Neuronal stem cell (in vitro differentiated cells): ENCODE data around the gene LEO1.

Experiments
- DNase-seq: peaks from one replicate; pipeline ENCODE4 v3.0.0-alpha.2; 2013; ENCODE audit warnings: low spot score
- H2AFZ ChIP-seq: one replicate; pipeline ENCODE4 v1.6.1; 2013; ENCODE audit warnings: mild to moderate bottlenecking, low read length, inconsistent platforms
- H2AK5ac ChIP-seq: 2 replicates; pipeline ENCODE4 v1.6.1; 2013; ENCODE audit warnings: low read depth, mild to moderate bottlenecking, inconsistent platforms, low read length, moderate library complexity, mixed read lengths
- H2BK120ac ChIP-seq: 2 replicates; pipeline ENCODE4 v1.6.1; 2013; ENCODE audit warnings: low read depth, mild to moderate bottlenecking, inconsistent platforms, low read length, moderate library complexity, mixed read lengths
- H2BK12ac ChIP-seq: one replicate; pipeline ENCODE4 v1.6.1; 2013; ENCODE audit warnings: low read length, inconsistent platforms
- H2BK15ac ChIP-seq: 2 replicates; pipeline ENCODE4 v1.6.1; 2013; ENCODE audit warnings: mild to moderate bottlenecking, low read length, inconsistent platforms, mixed read lengths
- H2BK5ac ChIP-seq: one replicate; pipeline ENCODE4 v1.6.1; 2013; ENCODE audit warnings: inconsistent platforms, mild to moderate bottlenecking, low read length, moderate library complexity
- H3K14ac ChIP-seq: one replicate; pipeline ENCODE4 v1.6.1; 2013; ENCODE audit warnings: low read length, inconsistent platforms
- H3K18ac ChIP-seq: 2 replicates; pipeline ENCODE4 v1.6.1; 2013; ENCODE audit warnings: low read length, inconsistent platforms
- H3K23ac ChIP-seq: 2 replicates; pipeline ENCODE4 v1.6.1; 2013; ENCODE audit warnings: low read depth, mild to moderate bottlenecking, mixed read lengths, low read length, inconsistent platforms; ENCODE audit not compliant: poor library complexity
- H3K27ac ChIP-seq: replicated peaks from 3 replicates; pipeline ENCODE4 v1.5.1; 2013; ENCODE audit warnings: low read length, inconsistent platforms
- H3K27me3 ChIP-seq, 3 experiments: 2 replicates each; pipeline ENCODE4 v1.6.1; 2013; ENCODE audit warnings: low read length in 3 of 3, mild to moderate bottlenecking in 2 of 3, inconsistent platforms in 1 of 3, low read depth in 1 of 3, mixed read lengths in 1 of 3, moderate library complexity in 1 of 3; ENCODE audit not compliant: control insufficient read depth in 3 of 3, insufficient read depth in 3 of 3
- H3K36me3 ChIP-seq, 2 donors: replicated peaks in 1 of 2; 2 replicates each; pipeline ENCODE4 v1.6.1; 2013; ENCODE audit warnings: low read length in 2 of 2; ENCODE audit not compliant: control insufficient read depth in 2 of 2, insufficient read depth in 2 of 2
- H3K4ac ChIP-seq: 2 replicates; pipeline ENCODE4 v1.6.1; 2013; ENCODE audit warnings: inconsistent platforms, mild to moderate bottlenecking, low read length, moderate library complexity
- H3K4me1 ChIP-seq, 2 donors: 1 replicate in 1 of 2; 2 replicates in 1 of 2; pipeline ENCODE4 v1.6.1; 2013; ENCODE audit warnings: low read length in 2 of 2, low read depth in 1 of 2; ENCODE audit not compliant: control insufficient read depth in 2 of 2, insufficient read depth in 1 of 2
- H3K4me2 ChIP-seq: one replicate; pipeline ENCODE4 v1.6.1; 2013; ENCODE audit warnings: mild to moderate bottlenecking, low read length, inconsistent platforms; ENCODE audit not compliant: insufficient read depth, poor library complexity, severe bottlenecking
- H3K4me3 ChIP-seq, 2 donors: 2 replicates each; pipeline ENCODE4 v1.5.1; 2013; ENCODE audit warnings: low read length in 2 of 2, mild to moderate bottlenecking in 2 of 2, inconsistent platforms in 1 of 2, moderate library complexity in 1 of 2
- H3K79me1 ChIP-seq: one replicate; pipeline ENCODE4 v1.6.1; 2013; ENCODE audit warnings: low read depth, mild to moderate bottlenecking, inconsistent platforms, low read length, moderate library complexity
- H3K9ac ChIP-seq: one replicate; pipeline ENCODE4 v1.6.1; 2013; ENCODE audit warnings: mild to moderate bottlenecking, low read depth, low read length, inconsistent platforms; ENCODE audit not compliant: poor library complexity
- H3K9me3 ChIP-seq, 2 donors: replicated peaks in 1 of 2; 2 replicates each; pipeline versions ENCODE3 to v1.6.1; 2013; ENCODE audit warnings: low read length in 2 of 2, mild to moderate bottlenecking in 2 of 2, inconsistent platforms in 1 of 2, low read depth in 1 of 2, mixed read lengths in 1 of 2, moderate library complexity in 1 of 2; ENCODE audit not compliant: control insufficient read depth in 2 of 2, insufficient read depth in 1 of 2
- H4K8ac ChIP-seq: one replicate; pipeline ENCODE4 v1.6.1; 2013; ENCODE audit warnings: low read depth, mild to moderate bottlenecking, inconsistent platforms, low read length, moderate library complexity
- H4K91ac ChIP-seq: one replicate; pipeline ENCODE4 v1.6.1; 2013; ENCODE audit warnings: low read length, low read depth, mild to moderate bottlenecking, inconsistent platforms; ENCODE audit not compliant: poor library complexity
- WGBS, 2 donors: extraction: QIAGEN DNeasy Blood & Tissue Kit; methylation state at CpG; one replicate each; pipeline ENCODE4 v1.1.7; 2013; ENCODE audit warnings: missing lambda C conversion rate in 2 of 2, mixed read lengths in 1 of 2; ENCODE audit not compliant: insufficient read length in 2 of 2, insufficient replicate concordance in 1 of 2; ENCODE audit errors: extremely low coverage in 2 of 2; 5-methylcytosine and 5-hydroxymethylcytosine counted together

The LEO1 gene

DNA sequence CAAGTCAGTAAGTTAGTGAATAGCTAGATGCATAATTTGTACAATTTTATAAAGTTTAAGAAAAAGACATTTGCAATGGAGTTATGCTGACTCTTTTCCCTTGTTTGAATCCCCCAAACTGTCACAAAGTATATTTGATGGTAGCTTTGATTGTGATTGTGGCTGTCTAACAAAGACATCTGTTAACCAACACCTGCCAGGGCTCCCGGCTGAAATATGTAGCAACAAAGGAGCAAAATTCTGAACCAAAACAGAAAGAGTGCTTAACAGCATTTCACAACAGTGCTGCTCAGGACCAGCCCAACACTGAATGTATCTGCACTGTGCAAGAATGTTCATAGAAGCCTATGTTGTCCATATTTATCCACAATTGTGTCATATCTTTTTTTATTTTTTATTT lies 39.4 kb downstream of the LEO1 start:
- Histone ChIP-seq H3K4ac (no peak overlapping the region), H3K23ac (no peak overlapping the region), H3K14ac (no peak overlapping the region), H3K9me3 (no peaks in the 10 kb centered on the region), H3K4me2 (no peak overlapping the region), H4K91ac (no peak overlapping the region), H2BK12ac (no peak overlapping the region), H2BK15ac (no peak overlapping the region), H2BK120ac (no peak overlapping the region), H3K4me1 (no peaks in the 10 kb centered on the region), H2BK5ac (no peak overlapping the region), H4K8ac (no peak overlapping the region), H2AK5ac (no peak overlapping the region), H3K27me3 (no peaks in the 10 kb centered on the region), H3K4me3 (no peak overlapping the region), H3K27ac (no peak overlapping the region), H3K18ac (no peak overlapping the region), H2AFZ (no peak overlapping the region), H3K9ac (no peak overlapping the region), H3K36me3 (peaks cover 0 to 23% of the 10 kb centered on the region in 2 donors), H3K79me1 (no peaks in the 10 kb centered on the region)
- no CpG with 5 or more reads among the region's 1 CpG for WGBS, 2 donors
- no peak for DNase-seq

DNA sequence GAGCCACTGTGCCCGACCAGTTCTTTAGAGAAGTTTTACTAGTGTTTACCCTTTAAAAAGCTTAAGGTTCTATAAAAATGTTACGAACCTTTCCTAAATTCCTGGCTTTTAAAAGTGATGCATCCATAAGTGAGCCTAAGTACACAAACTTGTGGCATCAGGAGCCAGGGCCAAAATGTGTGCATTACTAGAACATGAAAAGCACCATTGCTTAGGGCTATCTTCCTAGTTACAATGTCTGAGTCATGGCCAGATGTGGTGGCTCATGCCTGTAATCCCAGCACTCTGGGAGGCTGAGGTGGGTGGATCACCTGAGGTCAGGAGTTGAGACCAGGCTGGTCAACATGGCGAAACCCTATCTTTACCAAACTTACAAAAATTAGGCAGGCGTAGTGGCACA lies 39.9 kb downstream of the LEO1 start:
- no peak overlapping the region for H3K9ac ChIP-seq
- no peak overlapping the region for H2AK5ac ChIP-seq
- H3K14ac ChIP-seq, result no peak overlapping the region
- no peak overlapping the region for H3K4ac ChIP-seq
- H4K8ac ChIP-seq, result peak overlapping the region; percentile 74
- H3K4me3 ChIP-seq, result no peak overlapping the region
- no CpG with 5 or more reads among the region's 4 CpGs for WGBS, 2 donors
- H2BK120ac ChIP-seq, result no peak overlapping the region
- peaks cover 0 to 21% of the 10 kb centered on the region in 2 donors for H3K36me3 ChIP-seq
- no peak for DNase-seq
- H3K27me3 ChIP-seq, result no peaks in the 10 kb centered on the region
- no peak overlapping the region for H3K23ac ChIP-seq
- no peak overlapping the region for H3K18ac ChIP-seq
- no peaks in the 10 kb centered on the region for H3K9me3 ChIP-seq
- H3K79me1 ChIP-seq, result no peaks in the 10 kb centered on the region
- no peak overlapping the region for H3K27ac ChIP-seq
- H2BK12ac ChIP-seq, result no peak overlapping the region
- H3K4me2 ChIP-seq, result no peak overlapping the region
- H4K91ac ChIP-seq, result no peak overlapping the region
- no peak overlapping the region for H2BK15ac ChIP-seq
- no peak overlapping the region for H2BK5ac ChIP-seq
- no peaks in the 10 kb centered on the region for H3K4me1 ChIP-seq
- H2AFZ ChIP-seq, result no peak overlapping the region

DNA sequence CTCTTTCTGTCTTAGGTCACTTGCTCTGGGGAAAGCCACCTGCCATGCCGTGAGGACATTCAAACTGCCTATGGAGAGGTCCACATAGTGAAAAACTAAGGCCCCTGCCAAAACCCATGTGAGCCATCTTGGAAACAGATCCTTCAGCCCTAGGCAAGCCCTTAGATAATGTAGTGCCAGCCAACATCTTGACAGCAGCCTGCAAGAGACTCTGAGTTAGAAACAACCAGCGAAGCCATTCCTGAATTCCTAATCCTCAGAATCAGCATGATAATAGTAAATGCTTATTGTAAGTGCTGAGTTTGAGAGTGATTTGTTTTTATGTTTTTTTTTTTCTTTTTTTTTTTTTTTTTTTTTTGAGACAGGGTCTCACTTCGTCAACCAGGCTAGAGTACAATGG lies 40.6 kb downstream of the LEO1 start:
- H3K9me3 ChIP-seq, result no peaks in the 10 kb centered on the region
- no peak overlapping the region for H3K4me3 ChIP-seq
- H3K23ac ChIP-seq, result no peak overlapping the region
- H3K79me1 ChIP-seq, result no peaks in the 10 kb centered on the region
- H4K8ac ChIP-seq, result no peak overlapping the region
- no peak overlapping the region for H2BK12ac ChIP-seq
- H3K14ac ChIP-seq, result no peak overlapping the region
- no peak overlapping the region for H3K4me2 ChIP-seq
- no peak overlapping the region for H4K91ac ChIP-seq
- H2BK120ac ChIP-seq, result no peak overlapping the region
- WGBS, 2 donors, result no CpG with 5 or more reads among the region's 3 CpGs
- H3K36me3 ChIP-seq, result peaks cover 0 to 15% of the 10 kb centered on the region in 2 donors
- H3K9ac ChIP-seq, result no peak overlapping the region
- H2AK5ac ChIP-seq, result no peak overlapping the region
- no peak overlapping the region for H3K4ac ChIP-seq
- no peaks in the 10 kb centered on the region for H3K4me1 ChIP-seq
- no peak overlapping the region for H3K18ac ChIP-seq
- no peaks in the 10 kb centered on the region for H3K27me3 ChIP-seq
- H2AFZ ChIP-seq, result no peak overlapping the region
- no peak overlapping the region for H3K27ac ChIP-seq
- DNase-seq, result no peak
- H2BK15ac ChIP-seq, result no peak overlapping the region
- no peak overlapping the region for H2BK5ac ChIP-seq

DNA sequence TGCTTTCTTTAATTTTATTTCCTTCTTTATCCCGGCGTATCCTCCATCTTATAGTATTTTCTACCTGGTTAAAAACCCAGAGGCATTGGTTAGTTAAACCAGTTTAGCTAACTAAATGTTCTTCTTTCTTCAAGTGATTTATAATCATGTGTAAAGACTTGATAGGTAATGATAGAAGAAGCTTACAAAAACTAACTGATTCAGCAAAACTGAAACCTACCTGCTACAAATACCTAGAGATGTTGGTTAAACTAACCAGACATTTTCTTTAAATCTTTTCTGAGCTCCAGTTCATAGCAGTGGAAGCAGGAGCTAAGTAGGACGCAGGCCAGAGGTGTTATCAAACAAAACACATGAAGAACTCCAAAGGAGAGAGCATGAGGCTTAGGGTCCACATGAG lies 44.8 kb downstream of the LEO1 start:
- Histone ChIP-seq H3K36me3 (peaks cover 0 to 29% of the 10 kb centered on the region in 2 donors), H3K4ac (no peak overlapping the region), H2BK5ac (no peak overlapping the region), H2AFZ (no peak overlapping the region), H4K8ac (no peak overlapping the region), H2BK15ac (no peak overlapping the region), H3K4me2 (no peak overlapping the region), H3K14ac (no peak overlapping the region), H3K27me3 (no peaks in the 10 kb centered on the region), H3K9ac (no peak overlapping the region), H3K4me1 (peaks cover 10 to 13% of the 10 kb centered on the region in 2 donors), H3K27ac (no peak overlapping the region), H2BK120ac (no peak overlapping the region), H3K79me1 (no peaks in the 10 kb centered on the region), H3K4me3 (no peak overlapping the region), H2BK12ac (no peak overlapping the region), H3K9me3 (no peaks in the 10 kb centered on the region), H4K91ac (no peak overlapping the region), H3K23ac (no peak overlapping the region), H3K18ac (no peak overlapping the region), H2AK5ac (no peak overlapping the region)
- no peak for DNase-seq
- no CpG with 5 or more reads among the region's 3 CpGs for WGBS, 2 donors
